GM18507 (cell line): ENCODE data around the gene PIAS3.

Experiments
- DNase-seq: peaks from one replicate; pipeline ENCODE4 v3.0.0; 2011; ENCODE audit warnings: low read depth; ENCODE audit not compliant: insufficient read length; ENCODE audit errors: extremely low spot score
- FAIRE-seq: peaks from 2 replicates; lab custom pipeline; 2011; peaks lifted over from hg19 to GRCh38; lab: Jason Lieb, UNC

PIAS3 gene

GRCh38 chr1:145858901-145859490 is at the start of gene PIAS3:
PIAS3 (minus strand) TSS chr1:145859081; CDS start chr1:145858990, 91 bp downstream.
- peak; percentile 89 for FAIRE-seq

GRCh38 chr1:145908653-145909052 is 49.8 kb upstream of the PIAS3 start:
- DNase-seq, result no peak
- no peak for FAIRE-seq

More at GRCh38 chr1:145858901-145859490, at the start of gene PIAS3:
- DNase-seq, result peak; percentile 95

GRCh38 chr1:145906954-145907753 is 48.3 kb upstream of the PIAS3 start:
- FAIRE-seq (no peak), DNase-seq (no peak)

- DNase-seq, result no peak
- FAIRE-seq, result no peak
Measured at GRCh38 chr1:145901312-145902021, 42.6 kb upstream of the PIAS3 start.

GRCh38 chr1:145898756-145899155 is 39.9 kb upstream of the PIAS3 start:
- FAIRE-seq, result no peak

GRCh38 chr1:145897969-145898368 is 39.1 kb upstream of the PIAS3 start:
- FAIRE-seq (no peak), DNase-seq (no peak)

More at GRCh38 chr1:145898756-145899155, 39.9 kb upstream of the PIAS3 start:
- no peak for DNase-seq

GRCh38 chr1:145895471-145895870 is 36.6 kb upstream of the PIAS3 start:
- FAIRE-seq (no peak), DNase-seq (no peak)

- no peak for DNase-seq
- no peak for FAIRE-seq
Measured at GRCh38 chr1:145893306-145894055, 34.6 kb upstream of the PIAS3 start.

GRCh38 chr1:145892486-145893087 is 33.7 kb upstream of the PIAS3 start:
- DNase-seq (no peak), FAIRE-seq (no peak)

- DNase-seq, result peak; percentile 47
- FAIRE-seq, result peak; percentile 38
Measured at GRCh38 chr1:145891587-145892485, 33.0 kb upstream of the PIAS3 start.

GRCh38 chr1:145891143-145891542 is 32.3 kb upstream of the PIAS3 start:
- DNase-seq, result no peak

GRCh38 chr1:145889722-145890121 is 30.8 kb upstream of the PIAS3 start:
- no peak for FAIRE-seq
- DNase-seq, result no peak

More at GRCh38 chr1:145891143-145891542, 32.3 kb upstream of the PIAS3 start:
- FAIRE-seq, result no peak

GRCh38 chr1:145887631-145888030 is 28.8 kb upstream of the PIAS3 start:
- no peak for DNase-seq

GRCh38 chr1:145886816-145887215 is 27.9 kb upstream of the PIAS3 start:
- no peak for FAIRE-seq
- DNase-seq, result no peak

More at GRCh38 chr1:145887631-145888030, 28.8 kb upstream of the PIAS3 start:
- FAIRE-seq, result no peak

GRCh38 chr1:145886390-145886789 is 27.5 kb upstream of the PIAS3 start:
- FAIRE-seq (no peak), DNase-seq (no peak)

- DNase-seq (peak; percentile 83), FAIRE-seq (peak; percentile 68)
Measured at GRCh38 chr1:145885738-145886287, 26.9 kb upstream of the PIAS3 start, which contains the start of gene ANKRD35. ANKRD35 (minus strand) TSS chr1:145885866; CDS start chr1:145885758, 108 bp downstream.

- FAIRE-seq (no peak), DNase-seq (no peak)
Measured at GRCh38 chr1:145884675-145885074, 25.8 kb upstream of the PIAS3 start.

- FAIRE-seq, result no peak
- no peak for DNase-seq
Measured at GRCh38 chr1:145879775-145880174, 20.9 kb upstream of the PIAS3 start.
